PFSK-1 (cell line): ENCODE data around the gene OXNAD1.

ENCODE experiments used
- FOXP2 ChIP-seq: optimal IDR thresholded peaks from 2 replicates; pipeline ENCODE3; 2011; ENCODE audit warnings: borderline replicate concordance, control low read depth, inconsistent platforms; ENCODE audit not compliant: insufficient read depth; ENCODE audit errors: extremely low read length, extremely low read depth
- POLR2AphosphoS5 ChIP-seq: IDR thresholded peaks from 2 replicates; pipeline ENCODE4 v1.6.1; 2012; ENCODE audit warnings: low read depth, mild to moderate bottlenecking, control low read depth, low read length, moderate library complexity
- SIN3A ChIP-seq: IDR thresholded peaks from 2 replicates; pipeline ENCODE4 v1.6.1; 2012; ENCODE audit warnings: mild to moderate bottlenecking, low read length, moderate library complexity, borderline replicate concordance; ENCODE audit not compliant: insufficient read depth
- TAF1 ChIP-seq: IDR thresholded peaks from 2 replicates; pipeline ENCODE4 v1.6.1; 2012; ENCODE audit warnings: low read length, control low read depth, borderline replicate concordance; ENCODE audit not compliant: insufficient read depth
- TF ChIP-seq, protein P1 (sequence below), 2 experiments: IDR thresholded peaks; 2 replicates each; pipeline versions ENCODE4 v1.6.1 to v1.8.0; 2011 to 2012; ENCODE audit warnings: low read depth in 2 of 2, low read length in 2 of 2, control low read depth in 1 of 2, inconsistent platforms in 1 of 2, mild to moderate bottlenecking in 1 of 2, moderate library complexity in 1 of 2; ENCODE audit not compliant: insufficient read depth in 1 of 2

DNA sequence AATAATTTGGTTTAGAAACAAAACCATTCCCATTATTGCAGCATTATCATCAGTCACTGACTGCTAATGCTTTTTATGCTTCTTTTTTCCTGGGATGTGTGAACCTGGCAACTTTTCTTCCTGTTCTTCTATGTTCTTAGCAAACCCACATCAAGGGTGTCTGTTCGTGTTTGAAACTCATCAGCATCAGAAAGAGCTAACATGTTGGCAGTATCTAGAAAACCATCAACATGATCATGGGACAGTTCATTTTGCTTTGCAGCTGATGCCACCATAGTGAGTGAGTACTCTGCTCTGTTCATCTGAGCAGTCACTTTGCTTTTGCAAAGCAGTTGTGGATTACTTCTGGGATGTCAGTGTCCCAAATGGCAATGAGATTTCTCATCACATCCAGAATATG, 6.1 kb upstream of the OXNAD1 start:
- no peak for TF ChIP-seq SIN3A
- TF ChIP-seq, protein P1, sequence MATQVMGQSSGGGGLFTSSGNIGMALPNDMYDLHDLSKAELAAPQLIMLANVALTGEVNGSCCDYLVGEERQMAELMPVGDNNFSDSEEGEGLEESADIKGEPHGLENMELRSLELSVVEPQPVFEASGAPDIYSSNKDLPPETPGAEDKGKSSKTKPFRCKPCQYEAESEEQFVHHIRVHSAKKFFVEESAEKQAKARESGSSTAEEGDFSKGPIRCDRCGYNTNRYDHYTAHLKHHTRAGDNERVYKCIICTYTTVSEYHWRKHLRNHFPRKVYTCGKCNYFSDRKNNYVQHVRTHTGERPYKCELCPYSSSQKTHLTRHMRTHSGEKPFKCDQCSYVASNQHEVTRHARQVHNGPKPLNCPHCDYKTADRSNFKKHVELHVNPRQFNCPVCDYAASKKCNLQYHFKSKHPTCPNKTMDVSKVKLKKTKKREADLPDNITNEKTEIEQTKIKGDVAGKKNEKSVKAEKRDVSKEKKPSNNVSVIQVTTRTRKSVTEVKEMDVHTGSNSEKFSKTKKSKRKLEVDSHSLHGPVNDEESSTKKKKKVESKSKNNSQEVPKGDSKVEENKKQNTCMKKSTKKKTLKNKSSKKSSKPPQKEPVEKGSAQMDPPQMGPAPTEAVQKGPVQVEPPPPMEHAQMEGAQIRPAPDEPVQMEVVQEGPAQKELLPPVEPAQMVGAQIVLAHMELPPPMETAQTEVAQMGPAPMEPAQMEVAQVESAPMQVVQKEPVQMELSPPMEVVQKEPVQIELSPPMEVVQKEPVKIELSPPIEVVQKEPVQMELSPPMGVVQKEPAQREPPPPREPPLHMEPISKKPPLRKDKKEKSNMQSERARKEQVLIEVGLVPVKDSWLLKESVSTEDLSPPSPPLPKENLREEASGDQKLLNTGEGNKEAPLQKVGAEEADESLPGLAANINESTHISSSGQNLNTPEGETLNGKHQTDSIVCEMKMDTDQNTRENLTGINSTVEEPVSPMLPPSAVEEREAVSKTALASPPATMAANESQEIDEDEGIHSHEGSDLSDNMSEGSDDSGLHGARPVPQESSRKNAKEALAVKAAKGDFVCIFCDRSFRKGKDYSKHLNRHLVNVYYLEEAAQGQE (IDR thresholded peaks at IDR 0.05; ENCODE audit: insufficient read depth in 1 of 2, low read depth in 2 of 2, low read length in 2 of 2), result no peak
- TF ChIP-seq POLR2AphosphoS5, result no peak
- no peak for TF ChIP-seq TAF1
- no peak for TF ChIP-seq FOXP2
